HepG2 (cell line): ENCODE data around the gene EXOC3L2. TPM values are rescaled to one million over a fixed set of nuclear protein-coding genes. Genes with fewer than 3 reads are reported as not detected.

Experiments
- ELF3 ChIP-seq: IDR thresholded peaks from 2 replicates; pipeline ENCODE4 v1.6.1; 2016; ENCODE audit warnings: missing genetic modification reagents, missing compliant biosample characterization
- GATAD1 ChIP-seq: IDR thresholded peaks from 2 replicates; pipeline ENCODE4 v1.6.1; 2016; ENCODE audit warnings: missing genetic modification reagents, missing compliant biosample characterization
- KDM2A ChIP-seq: sonication (generic); formaldehyde crosslinking; IDR thresholded peaks from 2 replicates; pipeline ENCODE4 v1.4.0; 2020; ENCODE audit warnings: low read depth, missing genetic modification reagents, borderline replicate concordance
- LCORL ChIP-seq, 2 experiments: fragments of 450-650 bp in 1 of 2; sonication (generic) in 1 of 2; formaldehyde crosslinking in 1 of 2; IDR thresholded peaks; 2 replicates each; pipeline versions ENCODE4 v1.5.0 to v1.6.1; 2017 to 2020; ENCODE audit warnings: antibody characterized with exemption in 1 of 2, missing genetic modification reagents in 1 of 2
- NPAS2 ChIP-seq: sonication (generic); formaldehyde crosslinking; IDR thresholded peaks from 2 replicates; pipeline ENCODE4 v1.8.0; 2022; ENCODE audit warnings: mild to moderate bottlenecking, missing genetic modification reagents, borderline replicate concordance
- NR2F2 ChIP-seq: IDR thresholded peaks from 2 replicates; pipeline ENCODE4 v1.6.1; 2012; ENCODE audit warnings: low read depth, inconsistent platforms, borderline replicate concordance
- RBFOX2 ChIP-seq: fragments of 200-400 bp; formaldehyde crosslinking; IDR thresholded peaks from 2 replicates; pipeline ENCODE4 v1.6.1; 2017; ENCODE audit warnings: low read depth, mild to moderate bottlenecking, low read length
- SAP130 ChIP-seq: IDR thresholded peaks from 2 replicates; pipeline ENCODE4 v1.6.1; 2016; ENCODE audit warnings: low read depth
- STAG1 ChIP-seq: sonication (generic); formaldehyde crosslinking; IDR thresholded peaks from 2 replicates; pipeline ENCODE4 v1.4.0; 2020; ENCODE audit warnings: missing genetic modification reagents
- ZNF766 ChIP-seq: sonication (generic); formaldehyde crosslinking; IDR thresholded peaks from 2 replicates; pipeline ENCODE4 v1.5.0; 2020; ENCODE audit warnings: missing genetic modification reagents, borderline replicate concordance
- polyA plus RNA-seq, 8 experiments: library from polyadenylated mRNA; depleted of rRNA in 3 of 8; stranded (reverse) in 7 of 8; unstranded in 1 of 8; fragments of >200 nt; fragmentation: Illumina TruSeq in 4 of 8; extraction: Trizol in 4 of 8; gene quantifications; 2 replicates each; pipeline versions ENCODE4 v1.2.1 to v1.2.3, GENCODE V29; 2011 to 2016; ENCODE audit warnings: low read depth in 4 of 8, missing spikeins in 1 of 8, mixed read lengths in 1 of 8; ENCODE audit not compliant: insufficient read depth in 1 of 8
- total RNA-seq, 5 experiments: library from RNA; depleted of rRNA; stranded (reverse); fragments of >200 nt; fragmentation: Illumina TruSeq; extraction: Trizol; gene quantifications; 2 replicates each; pipeline ENCODE4 v1.2.3, GENCODE V29; 2016; ENCODE audit warnings: low read depth in 1 of 5
- TF ChIP-seq, protein P1 (sequence below): sonication (generic); formaldehyde crosslinking; conservative IDR thresholded peaks from 2 replicates; pipeline ENCODE4 v1.8.0; 2022; ENCODE audit warnings: missing genetic modification reagents
- TF ChIP-seq, protein P2 (sequence below): IDR thresholded peaks from 2 replicates; pipeline ENCODE4 v1.6.1; 2016; ENCODE audit warnings: low read depth
- TF ChIP-seq, protein P3 (sequence below), 2 experiments: sonication (generic) in 1 of 2; formaldehyde crosslinking in 1 of 2; IDR thresholded peaks; 2 replicates each; pipeline versions ENCODE4 v1.5.1 to v1.6.1; 2011 to 2020; ENCODE audit warnings: borderline replicate concordance in 1 of 2, low read depth in 1 of 2, low read length in 1 of 2, mild to moderate bottlenecking in 1 of 2, missing genetic modification reagents in 1 of 2, moderate library complexity in 1 of 2
- TF ChIP-seq, protein P4 (sequence below): sonication (generic); formaldehyde crosslinking; IDR thresholded peaks from 2 replicates; pipeline ENCODE4 v1.8.0; 2022; ENCODE audit warnings: missing genetic modification reagents, low read depth, mild to moderate bottlenecking, borderline replicate concordance
- TF ChIP-seq, protein P5 (sequence below), 2 experiments: fragments of 450-650 bp in 1 of 2; sonication (generic) in 1 of 2; formaldehyde crosslinking; IDR thresholded peaks; 2 replicates each; pipeline versions ENCODE4 v1.5.0 to v1.8.0; 2020 to 2022; ENCODE audit warnings: mild to moderate bottlenecking in 1 of 2, missing genetic modification reagents in 1 of 2
- TF ChIP-seq, protein P6 (sequence below): sonication (generic); formaldehyde crosslinking; IDR thresholded peaks from 2 replicates; pipeline ENCODE4 v1.8.1; 2023; ENCODE audit warnings: mild to moderate bottlenecking, missing genetic modification reagents
- TF ChIP-seq, protein P7 (sequence below): sonication (generic); formaldehyde crosslinking; conservative IDR thresholded peaks from 2 replicates; pipeline ENCODE4 v1.8.1; 2023; ENCODE audit warnings: missing genetic modification reagents

EXOC3L2 gene
- total and polyA plus RNA-seq, 2 of the 13 experiments (the other 11 are each of a cell fraction or from before 2014, with no cell fraction given), result 0.21 TPM; not detected in 1

DNA sequence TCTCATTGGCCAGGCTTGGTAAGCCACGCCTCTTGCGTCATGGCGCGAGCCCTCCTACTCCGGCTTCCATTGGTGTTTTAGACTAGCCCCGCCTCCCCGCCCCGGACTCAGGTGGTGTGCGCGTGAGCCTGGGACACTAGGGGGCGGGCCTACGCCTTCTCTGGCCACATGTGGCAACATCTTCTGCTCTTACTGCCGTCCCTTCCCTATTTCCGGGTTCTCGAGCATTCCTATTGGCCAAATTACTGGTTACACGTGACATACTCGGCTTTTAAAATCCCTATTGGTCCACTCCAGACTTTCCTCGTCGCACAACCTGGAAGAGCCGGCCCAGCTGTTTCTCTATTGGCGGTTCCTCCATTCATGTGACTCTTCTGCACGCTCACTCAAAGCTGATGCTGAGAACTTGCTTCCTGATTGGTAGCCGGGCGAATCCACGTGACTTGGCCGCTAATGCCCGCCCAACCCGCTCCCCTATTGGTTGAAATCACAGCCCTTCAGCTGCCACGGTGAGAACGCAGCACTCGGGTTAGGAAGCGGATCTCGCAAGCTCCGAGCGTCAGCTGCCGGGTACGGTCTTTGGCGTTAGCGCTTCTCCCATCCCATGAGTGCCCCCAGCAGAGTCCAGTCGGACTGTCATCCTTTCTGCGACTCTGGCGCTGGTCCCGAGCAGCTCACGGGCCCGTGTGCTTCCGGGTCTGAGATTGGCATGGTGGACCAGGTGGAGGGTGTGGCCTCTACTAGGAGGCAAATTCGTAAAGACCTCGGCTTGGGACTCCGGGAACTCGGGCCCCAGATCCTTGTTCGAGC lies 66.7 kb downstream of the EXOC3L2 start, which contains the start of gene BLOC1S3 (continued):
- TF ChIP-seq, protein P1, sequence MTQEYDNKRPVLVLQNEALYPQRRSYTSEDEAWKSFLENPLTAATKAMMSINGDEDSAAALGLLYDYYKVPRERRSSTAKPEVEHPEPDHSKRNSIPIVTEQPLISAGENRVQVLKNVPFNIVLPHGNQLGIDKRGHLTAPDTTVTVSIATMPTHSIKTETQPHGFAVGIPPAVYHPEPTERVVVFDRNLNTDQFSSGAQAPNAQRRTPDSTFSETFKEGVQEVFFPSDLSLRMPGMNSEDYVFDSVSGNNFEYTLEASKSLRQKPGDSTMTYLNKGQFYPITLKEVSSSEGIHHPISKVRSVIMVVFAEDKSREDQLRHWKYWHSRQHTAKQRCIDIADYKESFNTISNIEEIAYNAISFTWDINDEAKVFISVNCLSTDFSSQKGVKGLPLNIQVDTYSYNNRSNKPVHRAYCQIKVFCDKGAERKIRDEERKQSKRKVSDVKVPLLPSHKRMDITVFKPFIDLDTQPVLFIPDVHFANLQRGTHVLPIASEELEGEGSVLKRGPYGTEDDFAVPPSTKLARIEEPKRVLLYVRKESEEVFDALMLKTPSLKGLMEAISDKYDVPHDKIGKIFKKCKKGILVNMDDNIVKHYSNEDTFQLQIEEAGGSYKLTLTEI (CRISPR knock-in tag), result no peak
- TF ChIP-seq, protein P2, sequence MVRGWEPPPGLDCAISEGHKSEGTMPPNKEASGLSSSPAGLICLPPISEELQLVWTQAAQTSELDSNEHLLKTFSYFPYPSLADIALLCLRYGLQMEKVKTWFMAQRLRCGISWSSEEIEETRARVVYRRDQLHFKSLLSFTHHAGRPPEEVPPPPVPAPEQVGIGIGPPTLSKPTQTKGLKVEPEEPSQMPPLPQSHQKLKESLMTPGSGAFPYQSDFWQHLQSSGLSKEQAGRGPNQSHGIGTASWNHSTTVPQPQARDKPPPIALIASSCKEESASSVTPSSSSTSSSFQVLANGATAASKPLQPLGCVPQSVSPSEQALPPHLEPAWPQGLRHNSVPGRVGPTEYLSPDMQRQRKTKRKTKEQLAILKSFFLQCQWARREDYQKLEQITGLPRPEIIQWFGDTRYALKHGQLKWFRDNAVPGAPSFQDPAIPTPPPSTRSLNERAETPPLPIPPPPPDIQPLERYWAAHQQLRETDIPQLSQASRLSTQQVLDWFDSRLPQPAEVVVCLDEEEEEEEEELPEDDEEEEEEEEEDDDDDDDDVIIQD, result 0 out of 2 replicates have a peak, but pooled peaks have one; percentile 8
- TF ChIP-seq LCORL (IDR thresholded peaks at IDR 0.05) (no peak), LCORL (CRISPR knock-in tag; IDR thresholded peaks at IDR 0.05) (peak; percentile 68; the same call in 1 of the 2 replicates), ELF3 (CRISPR knock-in tag) (peak; percentile 58; the same call in 1 of the 2 replicates), ZNF766 (peak; percentile 51; the same call in 1 of the 2 replicates), KDM2A (no peak; the same call in 1 of the 2 replicates), STAG1 (CRISPR knock-in tag) (peak; percentile 12; the same call in 1 of the 2 replicates), SAP130 (CRISPR knock-in tag) (peak; percentile 94), NR2F2 (no peak), RBFOX2 (peak; percentile 72), GATAD1 (CRISPR knock-in tag) (peak; percentile 85), NPAS2 (no peak)
- TF ChIP-seq, protein P3, sequence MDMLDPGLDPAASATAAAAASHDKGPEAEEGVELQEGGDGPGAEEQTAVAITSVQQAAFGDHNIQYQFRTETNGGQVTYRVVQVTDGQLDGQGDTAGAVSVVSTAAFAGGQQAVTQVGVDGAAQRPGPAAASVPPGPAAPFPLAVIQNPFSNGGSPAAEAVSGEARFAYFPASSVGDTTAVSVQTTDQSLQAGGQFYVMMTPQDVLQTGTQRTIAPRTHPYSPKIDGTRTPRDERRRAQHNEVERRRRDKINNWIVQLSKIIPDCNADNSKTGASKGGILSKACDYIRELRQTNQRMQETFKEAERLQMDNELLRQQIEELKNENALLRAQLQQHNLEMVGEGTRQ (IDR thresholded peaks at IDR 0.05; ENCODE audit: low read depth, low read length), result peak; percentile 84; the same call in 1 of the 2 replicates
- TF ChIP-seq, protein P3 (CRISPR knock-in tag; IDR thresholded peaks at IDR 0.05; ENCODE audit: borderline replicate concordance), result peak; percentile 95
- TF ChIP-seq, protein P4, sequence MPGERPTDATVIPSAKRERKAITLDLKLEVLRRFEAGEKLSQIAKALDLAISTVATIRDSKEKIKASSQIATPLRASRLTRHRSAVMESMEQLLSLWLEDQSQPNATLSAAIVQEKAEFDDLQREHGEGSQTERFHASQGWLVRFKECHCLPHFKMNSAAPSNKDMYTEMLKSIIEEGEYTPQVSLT, result no peak
- TF ChIP-seq, protein P5, sequence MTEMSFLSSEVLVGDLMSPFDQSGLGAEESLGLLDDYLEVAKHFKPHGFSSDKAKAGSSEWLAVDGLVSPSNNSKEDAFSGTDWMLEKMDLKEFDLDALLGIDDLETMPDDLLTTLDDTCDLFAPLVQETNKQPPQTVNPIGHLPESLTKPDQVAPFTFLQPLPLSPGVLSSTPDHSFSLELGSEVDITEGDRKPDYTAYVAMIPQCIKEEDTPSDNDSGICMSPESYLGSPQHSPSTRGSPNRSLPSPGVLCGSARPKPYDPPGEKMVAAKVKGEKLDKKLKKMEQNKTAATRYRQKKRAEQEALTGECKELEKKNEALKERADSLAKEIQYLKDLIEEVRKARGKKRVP (CRISPR knock-in tag; IDR thresholded peaks at IDR 0.05), result 0 out of 4 replicates have a peak, but pooled peaks of 1 of the 2 experiments have one; percentile 20
- TF ChIP-seq, protein P6, sequence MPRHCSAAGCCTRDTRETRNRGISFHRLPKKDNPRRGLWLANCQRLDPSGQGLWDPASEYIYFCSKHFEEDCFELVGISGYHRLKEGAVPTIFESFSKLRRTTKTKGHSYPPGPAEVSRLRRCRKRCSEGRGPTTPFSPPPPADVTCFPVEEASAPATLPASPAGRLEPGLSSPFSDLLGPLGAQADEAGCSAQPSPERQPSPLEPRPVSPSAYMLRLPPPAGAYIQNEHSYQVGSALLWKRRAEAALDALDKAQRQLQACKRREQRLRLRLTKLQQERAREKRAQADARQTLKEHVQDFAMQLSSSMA (CRISPR knock-in tag), result 0 out of 2 replicates have a peak, but pooled peaks have one; percentile 44
- TF ChIP-seq, protein P7, sequence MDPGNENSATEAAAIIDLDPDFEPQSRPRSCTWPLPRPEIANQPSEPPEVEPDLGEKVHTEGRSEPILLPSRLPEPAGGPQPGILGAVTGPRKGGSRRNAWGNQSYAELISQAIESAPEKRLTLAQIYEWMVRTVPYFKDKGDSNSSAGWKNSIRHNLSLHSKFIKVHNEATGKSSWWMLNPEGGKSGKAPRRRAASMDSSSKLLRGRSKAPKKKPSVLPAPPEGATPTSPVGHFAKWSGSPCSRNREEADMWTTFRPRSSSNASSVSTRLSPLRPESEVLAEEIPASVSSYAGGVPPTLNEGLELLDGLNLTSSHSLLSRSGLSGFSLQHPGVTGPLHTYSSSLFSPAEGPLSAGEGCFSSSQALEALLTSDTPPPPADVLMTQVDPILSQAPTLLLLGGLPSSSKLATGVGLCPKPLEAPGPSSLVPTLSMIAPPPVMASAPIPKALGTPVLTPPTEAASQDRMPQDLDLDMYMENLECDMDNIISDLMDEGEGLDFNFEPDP (CRISPR knock-in tag), result no peak
